Left lung (tissue), 10 donors: ENCODE results near the gene SPATA31C2. TPM values are rescaled to one million over a fixed set of nuclear protein-coding genes. Genes with fewer than 3 reads are reported as not detected.
"Not testable (repeated sequence)": the region's sequence is repeated elsewhere in the genome, so short reads cannot be mapped to it uniquely, and the experiment has no call there.

Experiments used
- ATAC-seq: fragments of 200-7000 bp; cut with Tn5 transposase; one replicate; pipeline ENCODE4 v1.9.1; 2020; ENCODE audit warnings: moderate library complexity
- DNase-seq, 4 donors: peaks; one replicate each; pipeline ENCODE4 v3.0.0-alpha.2; 2013 to 2020
- H3K27ac ChIP-seq, 2 donors: fragments of 200-600 bp; sonication (generic) in 1 of 2; one replicate each; pipeline versions ENCODE4 v1.5.0 to v1.8.0; 2020 to 2021
- H3K27me3 ChIP-seq, 2 donors: fragments of 200-600 bp; sonication (generic) in 1 of 2; one replicate each; pipeline versions ENCODE4 v1.5.0 to v1.8.0; 2020 to 2021
- H3K36me3 ChIP-seq, 2 donors: fragments of 200-600 bp; sonication (generic) in 1 of 2; one replicate each; pipeline versions ENCODE4 v1.5.0 to v1.8.0; 2020 to 2021
- H3K4me1 ChIP-seq, 2 donors: fragments of 200-600 bp; one replicate each; pipeline ENCODE4 v1.8.0; 2021
- H3K4me3 ChIP-seq, 2 donors: fragments of 200-600 bp; sonication (generic) in 1 of 2; one replicate each; pipeline versions ENCODE4 v1.5.0 to v1.8.0; 2020 to 2021; ENCODE audit warnings: mild to moderate bottlenecking in 1 of 2
- H3K9me3 ChIP-seq, 2 donors: fragments of 200-600 bp; sonication (generic) in 1 of 2; one replicate each; pipeline versions ENCODE4 v1.5.0 to v1.8.0; 2020 to 2021
- intact Hi-C, 2 donors: fragments of 100-400 bp; cut with DNase I; formaldehyde crosslinking; loops; one replicate each; pipeline versions ENCODE4 v1.11.2 to v1.14.2; 2022
- polyA plus RNA-seq, 6 donors: library from polyadenylated mRNA; unstranded; fragments of 120-200 nt; gene quantifications; one replicate each; pipeline ENCODE4 v1.2.1, GENCODE V29; 2013; ENCODE audit not compliant: insufficient read length in 6 of 6
- total RNA-seq, 2 donors: library from RNA; stranded (reverse); fragmentation: NEBNext Ultra II Directional; extraction: Animal tissue kit (Norgen Biotek cat#: 25700); gene quantifications; one replicate each; pipeline ENCODE4 v1.2.1, GENCODE V29; 2021
- TF ChIP-seq, protein P1 (sequence below), 2 donors: fragments of 200-600 bp; sonication (generic) in 1 of 2; IDR thresholded peaks; one replicate each; pipeline versions ENCODE4 v1.5.0 to v1.8.0; 2021; ENCODE audit warnings: antibody characterized with exemption in 2 of 2
- donor health status: DM: no; HTN: yes; CAD: no.
- donor health status: DM: no; HTN: no; CAD: no.

The SPATA31C2 gene
- total and polyA plus RNA-seq, 8 donors = 0.06 TPM; not detected in 7

- ATAC-seq = no peak
Observed at GRCh38 chr9:88164850-88165249, 26.6 kb upstream of the SPATA31C2 start.

DNA sequence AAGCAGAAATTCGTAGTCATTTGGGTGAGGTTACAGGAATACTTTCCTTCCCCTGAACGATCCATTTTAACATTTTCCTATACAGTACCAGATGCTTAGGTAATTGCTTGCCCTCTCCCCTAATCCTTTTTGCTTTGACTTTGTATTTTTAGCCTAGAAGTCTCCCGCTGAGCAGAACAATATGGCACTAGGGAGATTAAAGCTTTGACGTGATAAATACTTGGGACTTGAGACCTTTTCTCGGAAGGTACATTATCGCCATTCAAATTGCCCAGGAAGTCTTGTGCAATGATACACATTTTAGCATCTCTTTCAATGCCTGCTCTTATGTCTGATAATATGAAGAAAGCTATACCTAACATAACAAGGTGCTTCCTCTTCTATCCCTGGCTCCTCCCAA is 22.9 kb upstream of the SPATA31C2 start:
- H3K4me1 ChIP-seq = no peaks in the 10 kb centered on the region
- peaks cover 0 to 3% of the 10 kb centered on the region in 2 donors for H3K27me3 ChIP-seq
- H3K36me3 ChIP-seq = no peaks in the 10 kb centered on the region
- H3K27ac ChIP-seq = no peak overlapping the region
- TF ChIP-seq, protein P1, sequence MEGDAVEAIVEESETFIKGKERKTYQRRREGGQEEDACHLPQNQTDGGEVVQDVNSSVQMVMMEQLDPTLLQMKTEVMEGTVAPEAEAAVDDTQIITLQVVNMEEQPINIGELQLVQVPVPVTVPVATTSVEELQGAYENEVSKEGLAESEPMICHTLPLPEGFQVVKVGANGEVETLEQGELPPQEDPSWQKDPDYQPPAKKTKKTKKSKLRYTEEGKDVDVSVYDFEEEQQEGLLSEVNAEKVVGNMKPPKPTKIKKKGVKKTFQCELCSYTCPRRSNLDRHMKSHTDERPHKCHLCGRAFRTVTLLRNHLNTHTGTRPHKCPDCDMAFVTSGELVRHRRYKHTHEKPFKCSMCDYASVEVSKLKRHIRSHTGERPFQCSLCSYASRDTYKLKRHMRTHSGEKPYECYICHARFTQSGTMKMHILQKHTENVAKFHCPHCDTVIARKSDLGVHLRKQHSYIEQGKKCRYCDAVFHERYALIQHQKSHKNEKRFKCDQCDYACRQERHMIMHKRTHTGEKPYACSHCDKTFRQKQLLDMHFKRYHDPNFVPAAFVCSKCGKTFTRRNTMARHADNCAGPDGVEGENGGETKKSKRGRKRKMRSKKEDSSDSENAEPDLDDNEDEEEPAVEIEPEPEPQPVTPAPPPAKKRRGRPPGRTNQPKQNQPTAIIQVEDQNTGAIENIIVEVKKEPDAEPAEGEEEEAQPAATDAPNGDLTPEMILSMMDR (IDR thresholded peaks at IDR 0.05) = no peak
- H3K9me3 ChIP-seq = no peaks in the 10 kb centered on the region
- no peak for ATAC-seq
- H3K4me3 ChIP-seq = no peak overlapping the region
- intact Hi-C loops = no loop called here
- DNase-seq = no peak

More at GRCh38 chr9:88164850-88165249, 26.6 kb upstream of the SPATA31C2 start:
- no peaks in the 10 kb centered on the region for H3K4me1 ChIP-seq
- intact Hi-C loops = no loop called here
- no peak overlapping the region for H3K27ac ChIP-seq
- H3K4me3 ChIP-seq = no peak overlapping the region
- TF ChIP-seq, protein P1 (IDR thresholded peaks at IDR 0.05) = no peak
- no peak for DNase-seq
- H3K27me3 ChIP-seq = peaks cover 0 to 3% of the 10 kb centered on the region in 2 donors
- no peaks in the 10 kb centered on the region for H3K36me3 ChIP-seq
- no peaks in the 10 kb centered on the region for H3K9me3 ChIP-seq

DNA sequence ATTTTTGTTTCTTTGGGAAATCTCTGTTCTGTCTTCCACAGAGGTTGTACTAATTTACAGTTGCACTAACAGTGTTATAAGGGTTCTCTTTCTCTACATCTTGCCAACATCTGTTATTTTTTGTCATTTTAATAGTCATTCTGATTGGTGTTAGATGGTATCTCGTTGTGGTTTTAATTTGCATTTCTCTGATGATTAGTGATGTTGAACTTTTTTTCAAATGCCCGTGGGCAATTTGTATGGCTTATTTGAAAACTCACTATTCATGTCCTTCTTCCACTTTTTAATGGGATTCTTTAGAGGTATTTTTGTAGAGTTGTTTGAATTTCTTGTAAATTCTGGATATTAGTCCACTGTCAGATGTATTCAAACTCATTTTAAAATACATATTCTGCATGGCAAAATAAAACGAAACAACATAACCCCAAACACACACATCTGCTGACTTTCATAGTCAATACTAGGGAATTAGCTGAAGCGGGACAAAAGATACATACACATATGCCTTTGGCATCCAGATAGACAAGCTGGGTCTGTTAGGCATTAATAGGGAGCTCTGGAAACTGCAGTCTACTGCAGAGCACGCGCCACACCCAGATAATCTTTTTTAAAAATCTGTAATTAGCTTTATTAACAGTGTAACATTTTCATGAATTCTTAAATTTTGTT is 5.8 kb upstream of the SPATA31C2 start:
- intact Hi-C loops = no loop called here
- DNase-seq (no peak), ATAC-seq (no peak)
- TF ChIP-seq, protein P1 (IDR thresholded peaks at IDR 0.05) = no peak
- no peak overlapping the region for H3K27ac ChIP-seq
- no peaks in the 10 kb centered on the region for H3K9me3 ChIP-seq
- no peaks in the 10 kb centered on the region for H3K27me3 ChIP-seq
- no peaks in the 10 kb centered on the region for H3K4me1 ChIP-seq
- no peak overlapping the region for H3K4me3 ChIP-seq
- H3K36me3 ChIP-seq = no peaks in the 10 kb centered on the region

DNA sequence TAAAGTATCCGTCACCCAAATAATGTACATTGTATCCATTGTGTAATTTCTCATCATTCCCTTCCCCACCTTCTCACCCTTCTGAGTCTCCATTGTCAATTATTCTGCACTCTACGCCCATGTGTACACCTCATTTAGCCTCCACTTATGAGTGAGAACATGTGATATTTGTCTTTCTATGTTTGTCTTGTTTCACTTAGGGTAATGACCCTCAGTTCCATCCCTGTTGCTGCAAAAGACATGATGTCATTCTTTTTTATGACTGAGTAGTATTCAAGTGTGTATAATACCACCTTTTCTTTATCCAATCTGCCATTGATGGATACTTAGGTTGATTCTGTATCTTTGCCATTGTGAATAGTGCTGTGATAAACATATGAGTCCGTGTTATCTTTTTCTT is 4.9 kb upstream of the SPATA31C2 start:
- Histone ChIP-seq H3K9me3 (no peaks in the 10 kb centered on the region), H3K4me3 (no peak overlapping the region), H3K27me3 (no peaks in the 10 kb centered on the region), H3K27ac (no peak overlapping the region), H3K36me3 (no peaks in the 10 kb centered on the region), H3K4me1 (no peaks in the 10 kb centered on the region)
- DNase-seq = no peak
- TF ChIP-seq, protein P1 (IDR thresholded peaks at IDR 0.05) = no peak
- ATAC-seq = no peak
- intact Hi-C loops = no loop called here

DNA sequence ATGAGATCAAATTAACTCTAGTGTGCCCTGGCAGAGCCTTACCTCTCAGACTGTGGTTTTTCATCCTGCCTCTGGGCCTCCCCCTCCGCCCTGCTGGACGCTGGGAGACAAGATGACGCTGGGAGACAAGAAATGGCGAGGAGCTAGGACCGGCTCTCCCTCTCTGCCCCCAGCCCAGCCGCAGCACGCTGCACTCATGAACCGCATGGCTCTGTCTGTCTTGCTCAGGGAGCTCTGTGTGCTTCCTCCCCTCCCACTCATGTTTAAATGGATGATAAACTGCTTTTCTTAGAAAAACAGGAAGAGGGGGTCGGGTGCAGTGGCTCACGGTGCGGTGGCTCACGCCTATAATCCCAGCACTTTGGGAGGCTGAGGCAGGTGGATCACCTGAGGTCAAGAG is 4.7 kb downstream of the SPATA31C2 start:
- H3K4me3 ChIP-seq, DNase-seq, H3K27me3 ChIP-seq, H3K9me3 ChIP-seq, H3K36me3 ChIP-seq, H3K27ac ChIP-seq, H3K4me1 ChIP-seq, ATAC-seq, intact Hi-C loops: not testable (repeated sequence)

DNA sequence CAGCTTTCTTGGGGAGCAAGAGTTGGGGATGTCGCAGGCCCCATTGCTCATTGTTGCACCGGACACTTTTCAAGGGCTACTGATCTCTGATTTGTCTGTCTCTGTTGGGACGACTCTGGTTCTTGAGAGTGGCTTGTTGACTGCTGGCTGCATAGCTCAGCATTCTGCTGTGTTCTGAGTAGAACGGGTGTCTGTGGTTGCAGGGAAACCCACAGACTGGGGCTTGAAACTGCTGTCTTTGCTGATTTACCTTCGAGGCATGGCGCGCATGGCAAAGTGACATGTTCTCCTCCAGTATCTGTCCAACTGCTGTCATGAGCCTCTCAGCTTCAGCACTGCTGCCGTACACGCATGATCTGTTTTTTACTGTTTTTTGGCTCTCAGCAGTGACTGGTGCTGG is 8.7 kb downstream of the SPATA31C2 start:
- H3K36me3 ChIP-seq, H3K4me1 ChIP-seq, H3K9me3 ChIP-seq, H3K27ac ChIP-seq, intact Hi-C loops, H3K27me3 ChIP-seq, H3K4me3 ChIP-seq, ATAC-seq, DNase-seq: not testable (repeated sequence)

- H3K27me3 ChIP-seq, intact Hi-C loops, H3K36me3 ChIP-seq, H3K27ac ChIP-seq, H3K4me1 ChIP-seq, DNase-seq, H3K4me3 ChIP-seq, ATAC-seq, H3K9me3 ChIP-seq: not testable (repeated sequence)
Observed at GRCh38 chr9:88127700-88128300, 10.5 kb downstream of the SPATA31C2 start.

- H3K4me1 ChIP-seq, H3K36me3 ChIP-seq, H3K9me3 ChIP-seq, H3K27ac ChIP-seq, ATAC-seq, intact Hi-C loops, DNase-seq, H3K27me3 ChIP-seq, H3K4me3 ChIP-seq: not testable (repeated sequence)
Observed at GRCh38 chr9:88123413-88123812, 14.9 kb downstream of the SPATA31C2 start.

DNA sequence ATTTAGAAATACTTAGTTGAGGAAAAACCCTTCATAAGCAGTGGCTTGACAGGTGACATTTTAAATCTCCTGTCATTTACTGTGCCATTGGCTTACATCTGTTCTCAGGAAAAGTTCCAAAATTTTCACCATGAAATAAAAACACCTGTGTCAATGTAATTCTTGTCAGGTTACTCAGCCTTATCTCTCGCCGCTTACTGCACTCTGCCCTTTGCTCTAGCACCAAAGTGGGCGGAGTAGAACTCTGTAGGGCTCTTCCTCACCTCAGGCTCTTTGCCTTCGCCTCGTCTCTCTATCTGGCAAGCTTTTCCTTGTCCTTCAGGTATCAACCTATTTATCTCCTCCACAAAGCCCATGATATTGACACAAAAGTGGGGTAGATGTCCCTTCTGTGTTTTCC is 20.2 kb downstream of the SPATA31C2 start:
- H3K4me3 ChIP-seq, H3K9me3 ChIP-seq, ATAC-seq, H3K4me1 ChIP-seq, H3K36me3 ChIP-seq, intact Hi-C loops, H3K27me3 ChIP-seq, DNase-seq, H3K27ac ChIP-seq: not testable (repeated sequence)
